Measurements from ENCODE around the gene ZBED6.
"Not testable (repeated sequence)": the region's sequence is repeated elsewhere in the genome, so short reads cannot be mapped to it uniquely, and the experiment has no call there.

ZBED6 gene

DNA sequence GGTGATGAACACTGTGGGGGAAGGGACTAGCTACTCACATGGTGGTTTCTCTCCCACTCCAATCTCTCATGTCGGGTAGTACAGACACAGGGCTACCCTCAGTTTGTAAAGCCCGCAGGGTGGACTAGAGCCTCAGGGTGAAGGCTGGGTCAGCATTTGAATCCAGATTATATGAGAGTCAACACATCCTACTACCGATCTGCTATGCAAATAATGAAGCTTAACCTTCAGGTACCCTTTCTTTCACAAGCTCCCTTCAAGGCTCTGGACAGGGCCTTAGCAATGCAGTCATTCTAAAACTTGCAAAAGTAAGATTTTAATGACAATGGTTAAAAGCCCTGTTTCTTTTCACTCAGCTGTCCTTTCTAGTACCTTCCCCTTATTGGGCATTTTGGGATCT, 5.5 kb upstream of the ZBED6 start:
- no peak for DNase-seq

- no peak for DNase-seq
Measured at GRCh38 chr1:203791498-203791897, 3.9 kb upstream of the ZBED6 start.

GRCh38 chr1:203792486-203792885, 2.9 kb upstream of the ZBED6 start:
- DNase-seq = no peak

- DNase-seq = not testable (repeated sequence)
Measured at GRCh38 chr1:203793561-203793960, 1.9 kb upstream of the ZBED6 start.

GRCh38 chr1:203794764-203795440, 521 bp upstream of the ZBED6 start:
- DNase-seq = no peak

DNA sequence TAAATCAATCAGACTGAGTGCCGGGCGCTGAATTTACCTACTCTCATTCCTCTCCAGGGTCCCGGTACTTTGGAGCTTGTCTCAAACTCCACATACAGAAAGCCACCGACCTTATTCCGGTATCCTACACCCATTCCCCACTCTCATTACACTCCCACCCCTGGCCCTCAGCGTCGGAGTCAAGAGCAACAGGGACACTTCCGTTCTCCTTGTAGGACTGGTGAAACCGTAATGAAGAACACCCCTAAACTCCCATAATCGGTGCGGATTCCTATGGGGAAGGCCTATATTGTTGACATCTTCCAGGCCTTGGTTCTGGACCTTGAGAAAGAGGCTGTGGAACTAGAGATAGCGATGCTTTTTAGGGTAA, 798 bp downstream of the ZBED6 start:
- DNase-seq = peak; percentile 33

DNA sequence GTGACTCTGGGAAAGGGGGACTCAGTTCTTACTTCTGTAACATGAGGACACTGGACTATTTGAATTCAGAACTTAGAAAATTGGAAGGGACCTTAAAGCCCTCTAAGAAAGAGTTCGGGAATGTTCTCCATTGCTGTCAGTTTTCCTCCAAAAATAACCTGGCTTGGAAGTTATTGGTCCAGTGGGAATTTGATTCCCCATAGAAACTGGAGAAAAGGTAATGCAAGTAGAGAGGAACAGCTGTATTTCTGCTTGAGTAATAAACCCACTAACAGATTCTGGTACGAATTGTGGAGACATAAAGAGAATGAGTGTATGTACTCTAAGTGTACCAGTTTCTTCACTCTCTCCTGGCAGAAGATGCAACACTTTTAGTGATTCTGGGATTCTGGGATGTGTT, 1.8 kb downstream of the ZBED6 start:
- DNase-seq = no peak

DNA sequence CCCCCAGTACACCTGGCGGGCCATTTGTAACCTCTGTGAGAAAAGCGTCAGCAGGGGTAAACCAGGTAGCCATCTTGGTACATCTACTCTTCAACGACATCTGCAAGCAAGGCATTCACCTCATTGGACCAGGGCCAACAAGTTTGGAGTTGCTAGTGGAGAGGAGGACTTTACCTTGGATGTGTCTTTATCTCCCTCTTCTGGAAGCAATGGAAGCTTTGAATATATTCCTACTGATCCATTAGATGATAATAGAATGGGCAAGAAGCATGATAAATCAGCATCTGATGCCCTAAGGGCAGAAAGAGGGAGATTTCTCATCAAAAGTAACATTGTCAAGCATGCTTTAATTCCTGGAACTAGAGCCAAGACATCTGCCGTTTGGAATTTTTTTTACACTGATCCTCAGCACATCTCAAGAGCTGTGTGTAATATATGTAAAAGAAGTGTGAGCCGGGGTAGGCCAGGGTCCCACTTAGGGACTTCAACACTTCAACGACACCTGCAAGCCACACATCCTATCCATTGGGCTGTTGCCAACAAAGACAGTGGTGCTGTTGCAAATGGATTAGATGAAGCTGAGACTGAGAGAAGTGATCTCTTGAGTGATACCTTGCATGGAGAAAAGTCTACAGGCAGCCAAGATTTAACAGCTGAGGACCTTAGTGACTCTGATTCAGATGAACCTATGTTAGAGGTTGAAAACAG, 2.7 kb downstream of the ZBED6 start:
- DNase-seq = no peak

- no peak for DNase-seq
Measured at GRCh38 chr1:203799157-203799556, 3.7 kb downstream of the ZBED6 start.

DNA sequence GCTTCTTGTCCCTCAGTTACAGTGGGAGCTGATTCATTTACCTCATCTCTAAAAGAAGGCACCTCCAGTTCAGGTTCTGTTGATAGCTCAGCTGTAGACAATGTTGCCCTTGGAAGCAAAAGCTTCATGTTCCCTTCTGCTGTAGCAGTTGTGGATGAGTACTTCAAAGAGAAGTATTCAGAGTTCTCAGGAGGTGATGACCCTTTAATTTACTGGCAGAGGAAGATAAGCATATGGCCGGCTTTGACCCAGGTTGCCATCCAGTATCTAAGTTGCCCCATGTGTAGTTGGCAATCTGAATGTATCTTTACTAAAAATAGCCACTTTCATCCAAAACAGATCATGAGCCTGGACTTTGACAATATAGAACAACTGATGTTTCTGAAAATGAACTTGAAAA, 4.5 kb downstream of the ZBED6 start:
- no peak for DNase-seq

GRCh38 chr1:203805689-203806088, 10.3 kb downstream of the ZBED6 start:
- no peak for DNase-seq

DNA sequence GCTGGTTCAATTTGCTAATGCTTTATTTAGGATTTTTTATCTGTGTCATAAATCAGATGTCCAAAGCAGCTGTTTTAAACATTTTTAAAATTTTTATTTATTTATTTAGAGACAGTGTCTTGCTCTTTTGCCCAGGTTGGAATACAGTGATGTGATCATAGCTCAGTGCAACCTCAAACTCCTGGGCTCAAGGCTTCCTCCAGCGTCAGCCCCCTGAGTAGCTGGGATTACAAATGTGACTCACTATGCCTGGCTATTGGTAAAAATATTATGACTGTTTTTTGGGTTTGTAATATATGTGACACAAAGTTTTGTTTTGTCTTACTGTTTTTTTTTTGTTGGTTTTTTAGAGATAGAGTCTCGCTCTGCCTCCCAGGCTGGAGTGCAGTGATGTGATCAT, 11.8 kb downstream of the ZBED6 start:
- DNase-seq = no peak

- DNase-seq = no peak
Measured at GRCh38 chr1:203813581-203814341, 18.3 kb downstream of the ZBED6 start.

DNA sequence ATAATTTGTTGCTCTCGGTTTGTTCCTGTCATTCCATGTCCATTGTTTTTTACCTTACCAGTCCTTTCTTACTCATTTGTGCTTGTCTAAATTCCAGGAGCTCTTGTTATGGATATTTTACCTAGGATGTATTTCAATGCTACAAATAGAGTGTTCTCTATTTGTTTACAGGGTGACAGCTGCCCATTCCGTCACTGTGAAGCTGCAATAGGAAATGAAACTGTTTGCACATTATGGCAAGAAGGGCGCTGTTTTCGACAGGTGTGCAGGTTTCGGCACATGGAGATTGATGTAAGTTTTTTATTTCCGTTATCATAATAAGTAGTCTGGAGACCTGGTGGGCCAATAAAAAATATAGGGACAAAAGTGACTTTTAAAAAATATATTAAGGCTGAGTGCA, 23.0 kb downstream of the ZBED6 start:
- DNase-seq = no peak

- DNase-seq = no peak
Measured at GRCh38 chr1:203823306-203823705, 27.9 kb downstream of the ZBED6 start.

DNA sequence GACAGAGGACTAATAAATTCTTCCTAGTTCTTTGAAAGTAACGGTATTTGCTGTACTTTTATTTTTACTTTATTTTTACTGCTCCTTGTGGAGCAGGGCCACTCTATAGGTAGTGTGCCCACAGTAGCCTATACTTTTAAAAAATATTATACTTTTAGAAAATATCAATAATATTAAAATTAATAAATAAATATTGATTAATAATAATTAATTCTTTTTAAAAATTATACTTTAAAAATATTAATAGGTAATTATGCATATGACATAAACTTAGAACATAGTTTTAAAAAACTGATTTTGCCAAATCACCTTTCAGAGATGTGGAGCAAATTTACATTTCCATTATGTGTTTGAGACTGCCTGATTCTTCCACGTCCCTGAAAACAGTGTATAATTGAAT, 30.8 kb downstream of the ZBED6 start:
- no peak for DNase-seq

GRCh38 chr1:203828002-203828401, 32.6 kb downstream of the ZBED6 start:
- no peak for DNase-seq

DNA sequence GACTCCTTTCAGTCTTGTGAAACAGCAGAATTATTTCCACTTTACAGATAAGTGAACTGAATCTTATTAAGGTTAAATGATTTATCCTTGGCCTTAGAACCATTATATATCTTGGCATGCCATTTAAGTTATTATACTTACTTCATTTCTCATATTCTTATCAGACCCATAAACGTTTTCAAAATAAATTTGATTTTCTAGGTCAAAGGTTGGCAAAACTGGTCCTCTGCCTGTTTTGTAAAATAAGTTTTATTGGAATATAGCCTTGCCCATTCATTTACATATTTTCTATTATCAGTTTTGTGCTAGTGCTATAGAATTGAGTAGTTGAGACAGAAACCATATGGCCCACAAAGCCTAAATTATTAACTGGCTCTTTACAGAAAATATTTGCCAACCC, 33.1 kb downstream of the ZBED6 start:
- DNase-seq = no peak

GRCh38 chr1:203829247-203829646, 33.8 kb downstream of the ZBED6 start:
- not testable (repeated sequence) for DNase-seq

DNA sequence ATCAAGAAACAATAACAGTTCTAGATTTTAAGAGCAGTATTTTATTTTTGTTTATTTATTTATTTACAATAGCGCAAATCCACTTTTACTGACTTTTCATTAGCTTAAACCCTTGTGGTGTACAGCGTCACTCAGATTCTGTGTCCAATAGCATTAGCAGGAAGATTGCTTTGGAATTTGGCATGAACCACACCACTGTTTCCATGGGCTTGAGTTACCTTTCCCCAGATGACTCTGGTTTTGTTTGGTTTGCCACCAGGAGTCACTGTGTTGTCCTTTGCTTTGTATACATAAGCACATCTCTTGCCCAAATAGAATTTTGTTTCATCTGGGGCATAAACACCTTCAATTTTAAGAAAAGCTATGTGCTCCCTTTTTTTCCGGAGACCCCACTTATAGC, 40.1 kb downstream of the ZBED6 start:
- DNase-seq = no peak

GRCh38 chr1:203839081-203839480, 43.7 kb downstream of the ZBED6 start:
- no peak for DNase-seq

DNA sequence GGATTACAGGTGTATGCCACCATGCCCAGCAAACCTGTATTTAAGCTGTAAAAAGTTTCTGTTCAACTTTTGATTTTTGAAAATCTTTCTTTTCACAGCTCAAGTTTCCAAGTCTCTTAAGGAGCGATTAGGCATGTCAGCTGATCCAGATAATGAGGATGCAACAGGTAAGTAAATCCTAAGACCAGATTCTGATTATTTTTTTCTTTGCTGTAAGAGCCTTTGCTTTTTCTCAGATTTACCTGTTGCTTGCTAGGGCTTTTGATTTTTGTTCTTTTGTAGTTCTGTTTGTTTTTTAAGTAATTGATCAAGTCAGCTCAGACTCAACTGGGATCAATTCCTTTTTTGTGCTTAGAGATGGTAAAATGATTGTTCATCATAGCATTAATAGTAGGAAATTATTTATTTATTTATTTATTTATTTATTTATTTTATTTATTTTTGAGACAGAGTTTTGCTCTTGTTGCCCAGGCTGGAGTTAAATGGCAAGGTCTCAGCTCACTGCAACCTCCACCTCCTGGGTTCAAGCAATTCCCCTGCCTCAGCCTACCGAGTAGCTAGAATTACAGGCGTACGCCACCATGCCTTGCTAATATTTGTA, 44.9 kb downstream of the ZBED6 start:
- no peak for DNase-seq

DNA sequence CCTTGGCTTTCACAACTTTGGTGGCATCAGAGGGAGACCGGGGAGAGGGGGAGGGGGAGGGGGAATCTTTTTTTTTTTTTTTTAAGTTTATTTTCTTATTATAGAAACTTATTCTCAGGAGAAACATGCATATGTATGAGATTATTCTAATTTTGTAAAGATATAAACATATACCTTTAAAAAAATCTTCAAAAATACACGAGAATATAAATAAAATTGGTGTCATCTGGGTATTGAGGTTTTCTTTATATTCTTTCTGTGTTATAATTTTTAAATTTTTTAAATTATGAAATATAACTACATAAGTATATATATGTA, 47.1 kb downstream of the ZBED6 start:
- DNase-seq = no peak

DNA sequence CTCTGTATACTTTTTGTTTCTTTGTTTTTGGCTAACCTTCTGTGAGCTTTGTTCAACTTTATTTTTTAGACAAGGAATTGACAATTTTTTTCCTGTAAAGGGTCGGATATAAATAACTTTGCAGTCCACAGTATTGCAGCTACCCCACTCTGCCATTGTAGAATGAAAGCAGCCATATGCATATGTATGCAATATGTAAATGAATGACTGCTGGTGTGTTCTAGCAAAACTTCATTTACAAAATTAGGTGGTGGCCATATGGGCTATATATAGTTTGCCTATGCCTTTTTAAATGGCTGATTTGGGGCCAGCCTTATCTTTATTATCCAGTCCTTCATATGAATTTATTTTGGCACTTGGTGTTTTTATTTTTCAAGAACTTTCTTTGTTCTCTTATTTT, 48.0 kb downstream of the ZBED6 start:
- no peak for DNase-seq
